Neuron (in vitro differentiated cells): ENCODE results near the gene AMDHD2.
"Not testable (repeated sequence)": the region's sequence is repeated elsewhere in the genome, so short reads cannot be mapped to it uniquely, and the experiment has no call there.

Experiments
- H2AFZ ChIP-seq: one replicate; pipeline ENCODE4 v1.6.1; 2013; ENCODE audit warnings: low read depth, mild to moderate bottlenecking, inconsistent platforms, low read length, moderate library complexity
- H3K27me3 ChIP-seq: one replicate; pipeline ENCODE4 v1.6.1; 2013; ENCODE audit warnings: low read length; ENCODE audit not compliant: insufficient read depth
- H3K36me3 ChIP-seq: one replicate; pipeline ENCODE4 v1.6.1; 2013; ENCODE audit warnings: low read length; ENCODE audit not compliant: insufficient read depth
- H3K4me1 ChIP-seq: one replicate; pipeline ENCODE4 v1.6.1; 2013; ENCODE audit warnings: low read length; ENCODE audit not compliant: insufficient read depth
- H3K4me3 ChIP-seq: 2 replicates; pipeline ENCODE4 v1.5.1; 2013; ENCODE audit warnings: mild to moderate bottlenecking, low read length, moderate library complexity
- H3K9me3 ChIP-seq: one replicate; pipeline ENCODE4 v1.6.1; 2013; ENCODE audit warnings: low read length

The AMDHD2 gene

GRCh38 chr16:2531696-2532493 lies 11.7 kb downstream of the AMDHD2 start:
- Histone ChIP-seq H3K4me1 (peaks cover 13% of the 10 kb centered on the region), H3K9me3 (no peaks in the 10 kb centered on the region), H3K4me3 (peak overlapping the region; percentile 50), H3K27me3 (no peaks in the 10 kb centered on the region), H2AFZ (peak overlapping the region; percentile 6), H3K36me3 (peaks cover 19% of the 10 kb centered on the region)

GRCh38 chr16:2532494-2533141 lies 12.4 kb downstream of the AMDHD2 start:
- peaks cover 15% of the 10 kb centered on the region for H3K36me3 ChIP-seq
- no peaks in the 10 kb centered on the region for H3K9me3 ChIP-seq
- peak overlapping the region; percentile 50 for H3K4me3 ChIP-seq
- no peak overlapping the region for H2AFZ ChIP-seq
- H3K4me1 ChIP-seq: peaks cover 13% of the 10 kb centered on the region
- no peaks in the 10 kb centered on the region for H3K27me3 ChIP-seq

GRCh38 chr16:2533142-2533755 lies 13.1 kb downstream of the AMDHD2 start:
- not testable (repeated sequence) for H3K27me3 ChIP-seq, H3K9me3 ChIP-seq, H2AFZ ChIP-seq
- peaks cover 13% of the 10 kb centered on the region for H3K4me1 ChIP-seq
- peak overlapping the region; percentile 50 for H3K4me3 ChIP-seq
- H3K36me3 ChIP-seq: peaks cover 11% of the 10 kb centered on the region

GRCh38 chr16:2533912-2534311 lies 13.7 kb downstream of the AMDHD2 start:
- H3K9me3 ChIP-seq: no peaks in the 10 kb centered on the region
- H2AFZ ChIP-seq: no peak overlapping the region
- H3K4me1 ChIP-seq: peaks cover 16% of the 10 kb centered on the region
- peaks cover 4% of the 10 kb centered on the region for H3K36me3 ChIP-seq
- H3K4me3 ChIP-seq: no peak overlapping the region
- H3K27me3 ChIP-seq: no peaks in the 10 kb centered on the region

GRCh38 chr16:2534335-2534734 lies 14.2 kb downstream of the AMDHD2 start:
- H3K4me3 ChIP-seq, H2AFZ ChIP-seq, H3K27me3 ChIP-seq, H3K36me3 ChIP-seq, H3K9me3 ChIP-seq: not testable (repeated sequence)
- H3K4me1 ChIP-seq: peaks cover 19% of the 10 kb centered on the region

- Histone ChIP-seq H3K36me3 (no peaks in the 10 kb centered on the region), H3K4me1 (peaks cover 25% of the 10 kb centered on the region)
Measured at GRCh38 chr16:2535625-2536013, 15.4 kb downstream of the AMDHD2 start.

GRCh38 chr16:2537451-2538379 lies 17.5 kb downstream of the AMDHD2 start, which contains the start of gene PDPK1:
Gene PDPK1, plus strand, starts transcription at chr16:2538021. Its CDS starts 92 bp downstream, at chr16:2538113.
- H3K4me3 ChIP-seq: peak within 1 kb of the TSS; percentile 80
- peaks cover 20% of the 10 kb centered on the region for H3K4me1 ChIP-seq
- H3K36me3 ChIP-seq: no peaks in the 10 kb centered on the region
- peak within 1 kb of the TSS; percentile 44 for H2AFZ ChIP-seq
- no peaks in the 10 kb centered on the region for H3K9me3 ChIP-seq
- H3K27me3 ChIP-seq: no peaks in the 10 kb centered on the region

More at GRCh38 chr16:2535625-2536013, 15.4 kb downstream of the AMDHD2 start:
- Histone ChIP-seq H3K4me3 (no peak overlapping the region), H2AFZ (no peak overlapping the region), H3K27me3 (no peaks in the 10 kb centered on the region), H3K9me3 (no peaks in the 10 kb centered on the region)

- H2AFZ ChIP-seq, H3K9me3 ChIP-seq, H3K27me3 ChIP-seq, H3K36me3 ChIP-seq: not testable (repeated sequence)
- H3K4me1 ChIP-seq: peaks cover 18% of the 10 kb centered on the region
- H3K4me3 ChIP-seq: peak overlapping the region; percentile 50
Measured at GRCh38 chr16:2539192-2539844, 19.1 kb downstream of the AMDHD2 start.

GRCh38 chr16:2539845-2540458 lies 19.8 kb downstream of the AMDHD2 start:
- Histone ChIP-seq H3K4me3 (peak overlapping the region; percentile 13), H3K4me1 (peaks cover 18% of the 10 kb centered on the region)
- H2AFZ ChIP-seq, H3K36me3 ChIP-seq, H3K27me3 ChIP-seq, H3K9me3 ChIP-seq: not testable (repeated sequence)

GRCh38 chr16:2540912-2541311 lies 20.7 kb downstream of the AMDHD2 start:
- not testable (repeated sequence) for H3K36me3 ChIP-seq, H2AFZ ChIP-seq, H3K4me3 ChIP-seq, H3K27me3 ChIP-seq, H3K9me3 ChIP-seq
- peaks cover 18% of the 10 kb centered on the region for H3K4me1 ChIP-seq

GRCh38 chr16:2541409-2541808 lies 21.2 kb downstream of the AMDHD2 start:
- not testable (repeated sequence) for H2AFZ ChIP-seq, H3K36me3 ChIP-seq, H3K27me3 ChIP-seq, H3K9me3 ChIP-seq, H3K4me3 ChIP-seq
- H3K4me1 ChIP-seq: peaks cover 18% of the 10 kb centered on the region

- not testable (repeated sequence) for H3K36me3 ChIP-seq, H2AFZ ChIP-seq, H3K27me3 ChIP-seq, H3K4me3 ChIP-seq, H3K9me3 ChIP-seq
- H3K4me1 ChIP-seq: peaks cover 16% of the 10 kb centered on the region
Measured at GRCh38 chr16:2543771-2544170, 23.6 kb downstream of the AMDHD2 start.
